DND-41 (cell line): ENCODE measurements around the gene PLOD2.

Experiments
- EZH2 ChIP-seq: IDR thresholded peaks from 3 replicates; pipeline ENCODE4 v1.6.1; 2012; ENCODE audit warnings: borderline replicate concordance, low read depth, mild to moderate bottlenecking, moderate library complexity, low read length, inconsistent platforms; ENCODE audit not compliant: severe bottlenecking
- TF ChIP-seq, protein P1 (sequence below): IDR thresholded peaks from 2 replicates; pipeline ENCODE4 v1.5.1; 2012; ENCODE audit warnings: borderline replicate concordance, low read length, moderate library complexity, mild to moderate bottlenecking; ENCODE audit not compliant: poor library complexity, severe bottlenecking; ENCODE audit errors: extremely low read depth

- TF ChIP-seq, protein P1, sequence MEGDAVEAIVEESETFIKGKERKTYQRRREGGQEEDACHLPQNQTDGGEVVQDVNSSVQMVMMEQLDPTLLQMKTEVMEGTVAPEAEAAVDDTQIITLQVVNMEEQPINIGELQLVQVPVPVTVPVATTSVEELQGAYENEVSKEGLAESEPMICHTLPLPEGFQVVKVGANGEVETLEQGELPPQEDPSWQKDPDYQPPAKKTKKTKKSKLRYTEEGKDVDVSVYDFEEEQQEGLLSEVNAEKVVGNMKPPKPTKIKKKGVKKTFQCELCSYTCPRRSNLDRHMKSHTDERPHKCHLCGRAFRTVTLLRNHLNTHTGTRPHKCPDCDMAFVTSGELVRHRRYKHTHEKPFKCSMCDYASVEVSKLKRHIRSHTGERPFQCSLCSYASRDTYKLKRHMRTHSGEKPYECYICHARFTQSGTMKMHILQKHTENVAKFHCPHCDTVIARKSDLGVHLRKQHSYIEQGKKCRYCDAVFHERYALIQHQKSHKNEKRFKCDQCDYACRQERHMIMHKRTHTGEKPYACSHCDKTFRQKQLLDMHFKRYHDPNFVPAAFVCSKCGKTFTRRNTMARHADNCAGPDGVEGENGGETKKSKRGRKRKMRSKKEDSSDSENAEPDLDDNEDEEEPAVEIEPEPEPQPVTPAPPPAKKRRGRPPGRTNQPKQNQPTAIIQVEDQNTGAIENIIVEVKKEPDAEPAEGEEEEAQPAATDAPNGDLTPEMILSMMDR: no peak
- no peak for TF ChIP-seq EZH2
Observed at GRCh38 chr3:146177072-146177471, 16.1 kb upstream of the PLOD2 start.
